Activated CD4-positive, alpha-beta T cell treated with anti-CD3 and anti-CD28 coated beads for 48 hours (primary cell): ENCODE measurements around the gene KRTAP10-4.
"Not testable (repeated sequence)": the region's sequence is repeated elsewhere in the genome, so short reads cannot be mapped to it uniquely, and the experiment has no call there.

Experiments used
- DNase-seq: peaks from one replicate; pipeline ENCODE4 v3.0.0-alpha.2; 2020

KRTAP10-4 gene

DNA sequence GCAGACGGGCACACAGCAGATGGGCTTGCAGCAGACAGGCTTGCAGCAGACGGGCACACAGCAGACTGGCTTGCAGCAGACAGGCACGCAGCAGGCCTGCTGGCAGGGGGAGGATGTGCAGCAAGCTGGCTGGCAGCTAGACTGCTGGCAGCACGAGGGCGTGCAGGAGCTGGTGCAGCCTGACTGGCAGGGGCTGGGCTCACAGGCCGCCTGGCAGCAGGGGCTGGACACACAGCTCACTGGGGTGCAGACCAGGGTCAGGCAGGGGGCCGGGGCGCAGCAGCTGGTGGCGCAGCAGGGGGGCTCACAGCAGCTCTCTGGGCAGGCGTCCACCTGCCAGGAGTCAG is 15.2 kb upstream of the KRTAP10-4 start:
- DNase-seq = not testable (repeated sequence)

DNA sequence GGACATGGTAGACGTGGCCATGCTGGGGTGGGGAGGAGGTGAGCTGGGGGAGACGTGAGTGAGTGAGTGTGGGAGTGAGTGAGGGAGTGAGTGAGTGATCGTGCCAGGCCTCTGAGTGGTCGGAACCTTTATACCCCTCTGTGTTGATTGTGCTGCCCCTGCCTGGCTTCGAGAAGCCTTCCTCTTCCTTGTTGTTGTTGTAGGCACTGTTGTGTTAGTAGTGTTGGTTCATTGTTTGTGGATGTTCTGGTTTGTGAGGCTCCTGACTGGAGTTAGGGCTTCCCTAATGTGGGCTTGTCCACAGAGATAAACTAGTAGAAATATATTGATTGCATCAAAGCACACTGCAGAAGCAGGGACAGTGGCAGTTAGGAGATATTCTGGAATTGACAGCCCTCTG is 14.8 kb upstream of the KRTAP10-4 start, which contains the start of gene KRTAP10-3:
Gene KRTAP10-3, minus strand, starts transcription at position 101 of the 400 bp plus-strand sequence. Its CDS starts 80 bp downstream, at position 21.
- DNase-seq = no peak

DNA sequence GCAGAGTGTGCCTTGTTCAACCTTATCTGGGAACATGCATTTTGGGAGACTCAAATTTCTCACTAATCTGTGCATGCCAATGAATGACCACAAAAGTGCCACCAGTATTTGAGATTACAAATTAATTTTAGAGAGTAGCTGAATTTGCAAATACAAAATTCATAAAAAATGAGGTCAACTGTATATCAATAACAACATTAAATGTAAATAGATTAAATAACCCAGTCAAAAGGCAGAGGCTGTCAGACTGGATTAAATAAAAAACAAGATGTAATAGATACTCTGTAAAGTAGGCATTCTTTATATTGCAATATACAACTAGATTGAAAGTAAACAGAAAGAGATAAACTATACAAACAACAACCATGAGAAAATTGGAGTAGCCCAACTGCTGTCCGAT is 9.4 kb upstream of the KRTAP10-4 start:
- DNase-seq = no peak

DNA sequence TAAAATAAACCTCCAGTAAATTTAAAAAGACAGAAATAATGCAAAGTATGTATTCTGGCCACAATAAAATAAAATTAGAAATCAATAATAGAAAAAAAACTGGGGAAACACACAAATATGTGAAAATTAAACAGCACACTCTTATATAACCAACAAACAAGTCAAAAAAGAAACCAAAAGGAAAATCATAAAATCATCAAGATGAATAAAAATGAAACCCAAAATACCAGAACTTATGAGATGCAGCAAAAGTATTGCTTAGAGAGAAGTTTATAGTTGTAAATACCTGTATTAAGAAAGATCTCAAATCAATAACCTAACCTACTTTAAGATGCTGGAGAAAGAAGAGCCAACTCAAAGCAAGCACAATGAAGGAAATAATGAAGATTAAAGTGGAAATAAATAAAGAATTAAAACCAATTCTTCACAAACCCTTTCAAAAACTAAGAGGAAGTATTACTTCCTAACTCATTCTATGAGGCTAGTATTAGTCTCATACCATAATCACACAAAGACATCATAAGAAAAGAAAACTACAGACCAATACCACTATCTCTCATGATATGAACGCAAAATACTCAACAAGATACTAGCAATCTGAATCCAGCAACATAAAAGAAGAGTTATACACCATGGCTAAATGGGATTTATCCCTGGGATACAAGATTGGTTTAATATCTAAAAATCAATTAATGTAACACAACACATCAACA is 8.5 kb upstream of the KRTAP10-4 start:
- DNase-seq = no peak

DNA sequence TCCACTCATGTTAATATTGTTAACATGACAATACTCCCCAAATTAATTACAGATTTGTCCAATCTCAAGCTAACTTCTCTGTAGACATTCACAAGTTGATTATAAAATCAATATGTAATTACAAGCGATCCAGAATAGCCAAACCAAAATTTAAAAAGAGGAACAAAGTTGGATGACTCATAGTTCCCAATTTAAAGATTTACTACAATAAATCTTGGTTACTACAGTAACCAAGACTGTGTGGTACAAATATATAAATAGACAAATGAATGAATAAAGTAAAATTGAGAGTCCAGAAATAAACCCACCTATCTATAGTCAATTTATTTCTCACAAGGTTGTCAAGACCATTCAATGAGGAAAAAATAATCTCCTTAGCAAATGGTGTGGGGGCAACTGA is 7.1 kb upstream of the KRTAP10-4 start:
- no peak for DNase-seq

DNA sequence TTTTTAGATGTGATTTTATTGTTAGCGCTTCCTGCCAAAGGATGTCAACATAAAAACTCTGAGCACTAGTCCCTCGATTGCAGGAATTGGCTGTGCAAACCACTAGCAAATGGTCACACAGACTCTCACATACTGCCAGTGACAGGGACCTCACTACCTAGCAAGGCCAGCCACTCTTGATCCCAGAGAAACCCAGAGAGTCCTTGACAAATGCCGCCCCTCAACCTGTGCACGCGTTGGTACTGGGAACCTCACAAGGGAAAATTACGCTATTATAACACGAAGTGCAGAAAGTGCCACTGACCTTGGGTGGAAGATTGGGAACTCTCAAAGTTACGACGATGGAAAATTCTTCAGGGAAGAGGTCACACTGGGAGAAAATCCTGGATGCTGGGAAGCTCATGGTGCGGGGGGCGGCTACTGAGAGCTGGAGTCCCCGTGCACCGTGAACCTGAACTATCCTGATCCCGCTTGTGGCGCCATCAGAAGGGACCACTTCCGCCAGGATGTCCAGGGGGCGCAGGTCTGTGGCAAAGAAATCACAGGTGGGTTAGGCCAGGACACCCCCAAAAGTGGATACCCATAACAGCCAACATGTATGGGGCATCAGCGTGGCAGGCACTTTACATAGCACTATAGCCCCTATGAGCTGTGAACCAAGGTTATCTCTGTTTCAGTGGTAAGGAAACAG is 5.9 kb upstream of the KRTAP10-4 start:
- DNase-seq = no peak

DNA sequence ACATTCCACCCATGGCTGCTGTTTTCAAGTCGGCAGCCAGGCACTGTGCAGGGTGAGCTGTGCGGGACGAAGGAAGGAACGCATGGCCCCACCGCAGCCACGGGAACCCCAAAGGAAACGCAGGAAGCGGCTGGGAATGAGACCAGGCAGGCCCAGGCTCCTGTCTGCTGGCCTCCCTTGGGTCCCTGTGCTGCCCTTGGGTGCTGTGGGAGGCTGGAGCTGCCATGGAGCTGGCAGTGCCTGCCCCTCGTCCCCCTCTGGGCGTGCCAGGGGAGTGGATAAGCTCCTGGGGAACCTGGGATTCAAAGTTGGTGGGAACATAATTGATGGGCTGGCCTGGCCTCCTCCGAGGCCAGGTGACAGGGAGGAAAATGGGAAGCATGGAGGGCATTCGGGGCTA is 5.3 kb upstream of the KRTAP10-4 start:
- DNase-seq = no peak

DNA sequence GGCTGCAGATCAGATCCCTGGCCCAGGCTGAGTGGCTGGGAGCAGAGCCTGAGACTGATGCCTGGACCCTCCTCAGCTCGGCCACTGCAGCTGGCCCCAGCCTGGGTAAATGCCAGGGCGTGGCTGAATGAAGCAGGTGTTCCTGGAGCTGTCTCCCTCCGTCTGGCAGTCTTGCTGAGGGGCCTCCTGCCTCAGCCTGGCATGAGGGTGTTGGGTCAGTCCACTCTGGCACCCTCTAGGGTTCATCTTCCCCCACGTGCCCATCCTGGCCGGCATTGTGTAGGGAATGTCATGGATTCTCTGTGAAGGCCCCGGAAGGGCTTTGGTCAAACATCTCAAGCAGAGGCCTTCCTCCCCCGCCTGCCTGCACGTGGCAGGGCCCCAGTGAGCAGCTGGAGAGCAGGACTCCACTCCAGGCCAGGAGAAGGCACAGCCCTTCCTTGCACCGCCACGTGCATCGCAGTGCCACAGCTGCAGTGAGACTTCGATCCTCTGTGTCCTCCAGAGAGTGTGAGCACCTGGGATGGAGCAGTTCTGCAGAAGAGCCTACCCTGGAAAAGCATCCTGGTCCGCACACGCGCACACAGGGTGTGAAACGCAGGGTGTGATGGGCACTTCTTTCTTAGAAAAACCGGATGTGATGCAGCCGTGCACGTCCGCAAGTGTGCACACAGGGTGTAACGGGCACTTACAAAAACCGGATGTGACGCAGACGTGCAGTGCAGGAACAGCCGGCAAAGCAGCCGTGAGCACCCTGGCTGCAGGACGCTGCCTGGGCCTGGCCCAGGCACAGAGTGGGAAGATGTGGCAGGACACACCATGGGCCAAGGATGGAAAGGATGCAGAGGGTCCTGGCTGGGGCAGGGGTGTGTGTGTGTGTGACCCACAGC is 4.6 kb upstream of the KRTAP10-4 start:
- DNase-seq = no peak

DNA sequence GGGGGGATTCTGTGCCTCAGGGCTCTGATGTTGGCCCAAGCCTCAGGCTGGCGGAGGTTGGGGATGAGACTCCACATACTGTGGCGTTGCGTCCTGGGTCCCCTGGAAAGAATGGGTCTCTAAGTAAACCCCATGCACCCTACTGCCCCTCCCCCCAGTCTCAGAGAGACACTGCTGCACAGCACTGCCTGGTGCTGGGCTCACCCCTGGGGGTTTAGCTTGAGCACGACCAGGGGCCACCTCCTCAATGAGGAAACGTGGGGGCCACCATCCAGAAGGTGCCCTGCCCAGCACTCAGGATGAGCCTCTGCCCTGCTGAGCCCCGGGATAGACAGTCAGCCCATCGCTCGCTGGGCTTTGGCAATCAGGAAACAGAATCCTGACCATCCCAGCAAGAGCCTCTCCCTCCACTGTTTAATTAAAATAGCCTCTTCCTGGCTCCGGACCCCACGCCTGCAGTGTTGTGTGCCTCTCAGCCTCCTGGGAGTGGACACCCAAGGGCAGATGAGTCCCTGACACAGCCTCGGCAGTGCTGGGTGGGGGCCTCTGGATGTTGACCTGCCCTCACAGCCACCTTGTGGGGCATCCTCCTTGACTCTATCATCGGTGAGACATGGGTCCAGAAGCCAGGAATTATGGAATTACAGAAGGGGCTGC is 3.5 kb upstream of the KRTAP10-4 start:
- DNase-seq = no peak

DNA sequence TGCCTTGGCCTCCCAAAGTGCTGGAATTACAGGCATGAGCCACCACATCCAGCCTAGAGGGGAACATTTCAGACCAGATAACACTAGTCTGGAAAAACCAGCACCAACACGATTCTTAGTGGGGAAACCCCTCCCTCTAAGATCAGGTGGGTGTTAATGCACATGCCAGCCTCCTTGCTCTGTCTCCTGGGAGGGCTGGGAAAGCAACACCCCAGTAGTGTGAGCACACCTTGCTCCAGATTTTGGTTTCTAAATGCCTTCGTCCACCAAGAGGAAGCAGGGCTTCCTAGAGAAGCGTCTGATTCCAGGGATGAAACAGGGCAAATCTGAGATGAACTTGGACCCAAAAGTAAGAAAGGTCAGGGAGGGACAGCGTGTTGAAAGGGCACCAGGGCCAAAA is 2.2 kb upstream of the KRTAP10-4 start:
- DNase-seq = no peak

DNA sequence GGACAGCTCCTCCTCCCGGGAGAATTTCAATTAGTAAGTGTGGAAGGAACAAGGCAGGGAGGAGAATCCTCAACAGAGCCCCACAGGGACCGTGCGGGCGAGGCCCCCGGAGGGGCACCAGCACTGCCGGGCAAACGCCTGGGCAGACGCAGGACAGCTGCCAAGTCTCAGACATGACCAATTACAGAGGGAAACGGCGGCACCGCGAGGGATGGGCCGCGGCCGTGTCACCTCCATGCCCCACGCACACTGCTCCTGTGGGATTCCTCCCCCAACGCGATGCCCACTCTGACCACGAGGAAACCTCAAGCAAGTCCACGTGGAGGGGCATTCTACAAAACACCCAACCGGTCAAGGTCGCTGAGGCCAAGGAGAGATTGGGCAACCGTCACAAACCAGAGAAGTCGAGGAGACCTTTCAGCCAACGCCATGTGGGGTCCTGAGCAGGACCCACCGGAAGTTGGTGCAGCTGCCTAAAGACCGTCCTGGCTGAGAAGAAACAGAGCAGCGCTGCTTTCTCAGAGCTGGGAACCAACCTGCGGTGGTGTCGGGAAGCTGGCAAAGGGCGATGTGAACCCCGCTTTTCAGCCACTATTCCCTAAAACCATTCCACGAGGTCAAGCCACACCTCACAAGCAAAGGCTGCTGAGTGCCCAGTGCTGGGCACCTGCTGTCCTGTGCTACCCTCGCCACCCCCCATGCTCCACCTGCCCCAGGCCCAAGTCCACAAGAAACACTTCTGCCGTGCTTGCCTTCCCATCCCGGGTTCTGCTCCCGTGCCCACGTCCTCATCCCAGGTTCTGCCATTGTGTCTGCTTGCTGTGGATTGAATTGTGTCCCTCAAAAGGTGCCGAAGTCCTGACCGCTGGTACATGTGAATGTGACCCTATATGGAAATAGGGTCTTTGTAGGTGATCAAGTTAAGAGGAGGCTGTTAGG is 1.4 kb upstream of the KRTAP10-4 start:
- DNase-seq = no peak

DNA sequence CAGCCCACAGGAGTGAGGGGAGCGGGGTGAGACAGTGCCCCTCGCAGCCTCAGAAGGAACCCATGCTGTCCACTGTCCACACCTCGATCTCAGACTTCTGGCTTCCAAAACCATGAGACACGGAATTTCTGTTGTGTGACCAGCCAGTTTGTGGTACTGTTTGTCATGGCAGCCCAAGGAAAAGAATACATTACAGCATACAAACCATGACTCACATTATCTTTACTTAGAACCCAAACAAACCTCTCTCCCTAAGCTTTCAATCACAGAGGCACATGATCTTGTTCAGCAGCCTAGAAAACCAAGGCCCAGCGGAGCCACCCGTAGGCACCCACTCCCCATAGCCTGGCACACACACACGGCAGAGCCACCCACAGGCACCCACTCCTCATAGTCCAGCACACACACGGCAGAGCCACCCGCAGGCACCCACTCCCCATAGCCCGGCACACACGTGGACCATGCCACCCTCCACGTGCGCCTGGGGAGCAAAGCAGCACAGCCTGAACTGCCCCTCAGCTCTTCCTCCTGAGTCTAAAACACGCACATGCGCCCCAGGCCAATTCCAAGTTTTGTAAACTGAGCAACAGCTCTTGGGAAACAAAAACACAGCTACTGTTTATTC is 458 bp upstream of the KRTAP10-4 start:
- no peak for DNase-seq

DNA sequence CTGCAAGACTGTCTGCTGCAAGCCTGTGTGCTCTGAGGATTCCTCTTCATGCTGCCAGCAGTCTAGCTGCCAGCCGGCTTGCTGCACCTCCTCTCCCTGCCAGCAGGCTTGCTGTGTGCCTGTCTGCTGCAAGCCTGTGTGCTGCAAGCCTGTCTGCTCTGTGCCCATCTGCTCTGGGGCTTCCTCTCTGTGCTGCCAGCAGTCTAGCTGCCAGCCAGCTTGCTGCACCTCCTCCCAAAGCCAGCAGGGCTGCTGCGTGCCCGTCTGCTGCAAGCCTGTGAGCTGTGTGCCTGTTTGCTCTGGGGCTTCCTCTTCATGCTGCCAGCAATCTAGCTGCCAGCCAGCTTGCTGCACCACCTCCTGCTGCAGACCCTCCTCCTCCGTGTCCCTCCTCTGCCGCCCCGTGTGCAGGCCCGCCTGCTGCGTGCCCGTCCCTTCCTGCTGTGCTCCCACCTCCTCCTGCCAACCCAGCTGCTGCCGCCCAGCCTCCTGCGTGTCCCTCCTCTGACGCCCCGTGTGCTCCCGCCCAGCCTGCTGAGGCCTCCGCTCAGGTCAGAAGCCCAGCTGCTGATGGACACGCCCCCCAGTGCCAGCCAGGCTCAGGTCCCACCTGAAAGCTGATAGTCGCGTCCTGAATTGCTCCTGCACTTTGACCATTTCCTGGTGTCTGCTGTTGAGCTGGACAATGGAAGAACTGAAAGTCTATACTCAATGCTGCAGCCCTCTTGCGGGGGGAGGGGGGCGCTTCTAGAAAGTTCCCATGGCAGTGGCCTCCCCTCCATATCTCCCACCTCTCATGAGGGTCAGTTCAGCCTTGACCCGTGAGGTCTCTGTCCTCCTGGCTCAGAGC is 1.2 kb downstream of the KRTAP10-4 start:
- DNase-seq = no peak

DNA sequence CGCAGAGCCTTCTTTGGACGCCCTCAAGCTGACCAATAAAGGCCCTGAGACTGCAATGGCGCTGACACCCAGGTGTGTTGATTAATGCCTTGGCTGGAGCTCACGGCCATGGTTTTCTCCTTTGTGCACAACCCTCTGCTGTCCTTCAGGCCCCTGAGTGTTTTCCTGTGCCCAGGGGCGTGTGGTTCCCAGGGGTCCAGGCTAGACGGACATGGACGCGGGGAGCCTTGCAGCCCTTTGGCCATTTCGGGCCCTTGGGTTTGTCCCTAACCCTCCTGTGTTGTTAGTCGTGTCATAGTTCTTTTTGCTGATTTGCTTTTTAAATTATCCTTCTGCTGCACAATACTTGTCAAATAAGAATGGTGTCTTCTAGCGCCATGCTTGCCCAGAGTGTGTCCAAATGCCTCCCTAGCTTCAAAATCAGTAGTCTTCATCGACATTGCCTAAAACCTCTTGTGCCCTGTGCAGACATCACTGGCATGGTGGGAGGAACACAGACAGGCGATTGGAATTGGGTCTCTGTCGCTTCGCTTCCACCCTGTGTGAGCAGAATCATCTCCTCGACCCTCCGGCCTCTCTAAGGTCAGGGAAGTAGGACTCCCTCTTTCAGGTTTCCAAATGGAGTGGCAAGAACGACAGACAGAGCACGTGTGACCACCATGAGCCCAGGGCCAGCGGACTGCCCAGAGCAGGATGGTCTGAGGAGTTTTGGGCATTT is 1.9 kb downstream of the KRTAP10-4 start:
- DNase-seq = no peak

DNA sequence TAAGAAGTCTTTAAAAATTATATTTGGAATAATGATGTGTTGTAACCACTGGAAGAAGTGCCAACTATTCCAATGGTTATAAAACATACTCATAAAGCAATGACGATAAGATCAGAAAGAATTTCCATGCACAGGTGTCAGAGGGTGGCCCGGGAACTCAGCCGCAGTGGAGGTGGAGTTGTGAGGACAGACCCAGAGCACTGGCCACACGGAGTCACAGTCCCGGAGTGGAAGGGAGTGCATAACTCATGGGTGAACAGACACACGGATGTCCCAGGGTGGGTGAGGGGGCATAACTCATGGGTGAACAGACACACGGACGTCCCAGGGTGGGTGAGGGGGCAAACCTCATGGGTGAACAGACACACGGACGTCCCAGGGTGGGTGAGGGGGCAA is 2.5 kb downstream of the KRTAP10-4 start:
- DNase-seq = no peak

DNA sequence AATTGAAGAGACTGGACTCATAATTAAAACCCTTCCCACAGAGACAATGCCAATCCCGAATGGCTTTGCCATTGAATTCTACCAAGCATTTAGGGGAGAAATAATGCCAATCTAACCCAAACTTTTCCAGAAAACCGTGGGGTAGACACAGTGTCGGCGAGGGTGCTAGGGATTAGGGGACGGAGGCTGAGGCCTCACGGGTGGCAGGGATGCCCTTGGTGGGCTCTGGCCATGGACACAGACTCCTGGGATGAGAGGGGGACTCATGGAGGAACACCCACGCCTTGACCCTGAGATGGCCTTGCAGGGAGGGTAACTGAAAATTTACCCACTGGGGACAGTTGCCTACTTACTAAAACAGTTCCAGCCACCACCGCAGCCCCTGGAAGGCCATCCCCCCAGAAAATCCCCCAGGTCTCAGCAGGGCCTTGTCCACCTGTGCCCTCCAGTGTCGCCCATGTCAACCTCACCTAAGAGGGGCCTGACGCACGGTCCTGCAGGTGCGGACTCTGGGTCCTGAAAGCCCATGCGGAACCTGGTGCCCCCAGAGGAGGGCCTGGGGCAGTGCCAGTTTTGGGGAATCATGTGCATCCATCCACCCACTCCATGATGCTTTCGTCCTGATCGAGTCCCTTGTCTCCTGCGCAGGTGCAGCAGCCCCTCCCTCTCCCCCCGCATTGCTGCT is 5.0 kb downstream of the KRTAP10-4 start:
- DNase-seq = no peak

DNA sequence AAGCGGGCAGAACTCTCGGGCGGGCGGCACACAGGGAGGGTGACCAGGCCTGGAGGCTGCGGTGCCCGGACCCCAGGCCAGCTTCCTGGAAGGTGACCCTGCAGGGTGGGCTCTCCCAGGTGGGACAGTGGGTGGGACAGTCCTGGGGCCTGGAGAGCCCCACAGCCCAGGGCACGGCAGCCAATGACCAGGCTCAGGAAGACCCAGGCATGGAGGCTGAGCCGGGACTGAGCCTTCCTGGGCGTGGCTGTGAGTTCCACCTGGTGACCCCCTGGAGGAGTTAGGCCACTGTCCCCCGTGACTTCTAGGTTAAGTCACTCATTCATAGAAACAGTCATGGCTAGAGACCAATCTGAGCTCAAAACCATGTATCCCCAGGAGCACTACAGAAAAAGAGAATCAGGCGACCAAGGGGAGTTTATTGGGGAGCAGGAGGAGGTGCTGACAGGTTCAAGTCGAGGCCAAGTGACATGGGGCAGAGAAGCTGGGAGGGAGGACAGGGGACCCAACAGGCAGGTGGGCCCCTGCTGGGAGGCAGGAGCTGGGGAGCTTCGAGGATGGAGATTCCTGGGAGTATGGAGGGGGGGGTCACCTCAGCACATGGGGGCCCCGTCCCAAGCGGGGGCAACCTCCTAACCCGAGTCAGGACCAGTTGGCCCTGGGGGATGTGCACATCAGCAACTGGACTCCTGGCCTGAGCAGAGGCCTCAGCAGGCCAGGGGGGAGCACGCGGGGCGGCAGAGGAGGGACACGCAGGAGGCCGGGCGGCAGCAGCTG is 5.7 kb downstream of the KRTAP10-4 start:
- no peak for DNase-seq

DNA sequence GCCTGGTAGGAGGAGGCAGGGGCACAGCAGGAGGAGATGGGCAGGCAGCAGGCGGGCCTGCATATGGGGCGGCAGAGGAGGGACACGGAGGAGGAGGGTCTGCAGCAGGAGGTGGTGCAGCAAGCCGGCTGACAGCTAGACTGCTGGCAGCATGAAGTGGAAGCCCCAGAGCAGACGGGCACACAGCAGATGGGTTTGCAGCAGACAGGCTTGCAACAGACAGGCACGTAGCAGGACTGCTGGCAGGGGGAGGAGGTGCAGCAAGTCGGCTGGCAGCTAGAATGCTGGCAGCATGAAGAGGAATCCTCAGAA is 6.3 kb downstream of the KRTAP10-4 start:
- DNase-seq = no peak
